GM18520 (cell line): ENCODE data around the gene FKTN.

Source experiments
- ATAC-seq: cut with Tn5 transposase; IDR thresholded peaks from one replicate; pipeline ENCODE4 v1.9.1; 2021; ENCODE audit not compliant: unreplicated experiment

Gene FKTN

GRCh38 chr9:105676351-105676923 lies 118.5 kb downstream of the FKTN start:
- ATAC-seq = no peak

GRCh38 chr9:105678163-105678562 lies 120.2 kb downstream of the FKTN start:
- no peak for ATAC-seq

GRCh38 chr9:105678781-105679180 lies 120.8 kb downstream of the FKTN start:
- no peak for ATAC-seq

- no peak for ATAC-seq
Measured at GRCh38 chr9:105679257-105680022, 121.5 kb downstream of the FKTN start.

- no peak for ATAC-seq
Measured at GRCh38 chr9:105681313-105681712, 123.4 kb downstream of the FKTN start.

GRCh38 chr9:105681724-105682123 lies 123.8 kb downstream of the FKTN start:
- ATAC-seq = no peak

GRCh38 chr9:105683688-105684275 lies 125.9 kb downstream of the FKTN start:
- no peak for ATAC-seq

GRCh38 chr9:105686936-105687335 lies 129.0 kb downstream of the FKTN start:
- no peak for ATAC-seq
